Endodermal cell (in vitro differentiated cells): ENCODE data around the gene ACAA2. TPM values are rescaled to one million over a fixed set of nuclear protein-coding genes. Genes with fewer than 3 reads are reported as not detected.

Source experiments
- DNase-seq: peaks from one replicate; pipeline ENCODE4 v3.0.0-alpha.2; 2017
- H3K27ac ChIP-seq: 2 replicates; pipeline ENCODE4 v1.5.1; 2013; ENCODE audit warnings: mild to moderate bottlenecking, low read depth, low read length, moderate library complexity
- H3K27me3 ChIP-seq: 2 replicates; pipeline ENCODE4 v1.6.1; 2013; ENCODE audit warnings: mild to moderate bottlenecking, low read length, moderate library complexity; ENCODE audit not compliant: insufficient read depth, control insufficient read depth, poor library complexity, severe bottlenecking
- H3K36me3 ChIP-seq: 2 replicates; pipeline ENCODE4 v1.7.0; 2013; ENCODE audit warnings: mild to moderate bottlenecking, low read length, moderate library complexity; ENCODE audit not compliant: control insufficient read depth, insufficient read depth
- H3K4me1 ChIP-seq: one replicate; pipeline ENCODE4 v1.7.0; 2013; ENCODE audit warnings: low read length; ENCODE audit not compliant: control insufficient read depth, insufficient read depth
- H3K4me3 ChIP-seq: 2 replicates; pipeline ENCODE4 v1.5.1; 2013; ENCODE audit warnings: mild to moderate bottlenecking, low read length, moderate library complexity
- H3K9ac ChIP-seq: 2 replicates; pipeline ENCODE4 v1.6.1; 2013; ENCODE audit warnings: mild to moderate bottlenecking, low read length, moderate library complexity; ENCODE audit not compliant: poor library complexity, severe bottlenecking; ENCODE audit errors: extremely low read depth
- H3K9me3 ChIP-seq: 2 replicates; pipeline ENCODE4 v1.6.1; 2013; ENCODE audit warnings: mild to moderate bottlenecking, low read length, moderate library complexity; ENCODE audit not compliant: control insufficient read depth
- H3K27ac Mint-ChIP-seq: 2 replicates; pipeline ENCODE4 v1.8.0; 2020; ENCODE audit warnings: mixed read lengths
- H3K27me3 Mint-ChIP-seq: 2 replicates; pipeline ENCODE4 v1.8.0; 2021; ENCODE audit warnings: mild to moderate bottlenecking, mixed read lengths; ENCODE audit not compliant: insufficient read depth
- H3K36me3 Mint-ChIP-seq: 2 replicates; pipeline ENCODE4 v1.8.0; 2020; ENCODE audit warnings: low read depth, mixed read lengths
- H3K4me1 Mint-ChIP-seq: 2 replicates; pipeline ENCODE4 v1.8.0; 2020; ENCODE audit warnings: mixed read lengths
- H3K4me3 Mint-ChIP-seq: 2 replicates; pipeline ENCODE4 v1.8.0; 2020; ENCODE audit warnings: mild to moderate bottlenecking, moderate library complexity, mixed read lengths
- H3K9me3 Mint-ChIP-seq: 2 replicates; pipeline ENCODE4 v1.8.0; 2020; ENCODE audit warnings: mild to moderate bottlenecking, mixed read lengths
- CTCF ChIP-seq: fragments of 200-600 bp; sonication (generic); conservative IDR thresholded peaks from 2 replicates; pipeline ENCODE4 v1.5.0; 2021; ENCODE audit warnings: antibody characterized with exemption, mild to moderate bottlenecking
- WGBS, 2 experiments: methylation state at CpG; one replicate each; pipeline versions ENCODE4 v1.1.5 to v1.1.7; 2013; ENCODE audit warnings: missing lambda C conversion rate in 2 of 2, mixed read lengths in 1 of 2; ENCODE audit not compliant: insufficient coverage in 1 of 2, insufficient read length in 1 of 2; 5-methylcytosine and 5-hydroxymethylcytosine counted together
- total RNA-seq, 2 donors: library from RNA; stranded (reverse); fragmentation: NEBNext Ultra II Directional in 1 of 2; extraction: Animal tissue kit (Norgen Biotek cat#: 25700) in 1 of 2; gene quantifications; 2 replicates in 1 of 2; 3 replicates in 1 of 2; pipeline ENCODE4 v1.2.1, GENCODE V29; 2021

Gene ACAA2
- total RNA-seq, 2 donors from 2014 or later: 128 to 131 TPM

GRCh38 chr18:49767111-49768050 lies 46.0 kb downstream of the ACAA2 start:
- TF ChIP-seq CTCF: no peak
- DNase-seq: no peak
- Mint-ChIP-seq H3K9me3 (no peaks in the 10 kb centered on the region), H3K27me3 (peaks cover 3% of the 10 kb centered on the region), H3K27ac (no peak overlapping the region), H3K4me3 (no peak overlapping the region), H3K36me3 (no peaks in the 10 kb centered on the region), H3K4me1 (no peaks in the 10 kb centered on the region)
- no peak overlapping the region for H3K4me3 ChIP-seq
- H3K9me3 ChIP-seq: no peaks in the 10 kb centered on the region
- H3K9ac ChIP-seq: no peak overlapping the region
- no peaks in the 10 kb centered on the region for H3K36me3 ChIP-seq
- H3K27ac ChIP-seq: no peak overlapping the region
- H3K27me3 ChIP-seq: no peaks in the 10 kb centered on the region
- WGBS, 2 experiments: 75 to 80% methylated on average over 6 to 11 of the region's 11 CpGs
- H3K4me1 ChIP-seq: no peaks in the 10 kb centered on the region

- Histone ChIP-seq H3K4me3 (no peak overlapping the region), H3K4me1 (no peaks in the 10 kb centered on the region), H3K27ac (no peak overlapping the region), H3K27me3 (no peaks in the 10 kb centered on the region), H3K9ac (no peak overlapping the region), H3K36me3 (no peaks in the 10 kb centered on the region), H3K9me3 (no peaks in the 10 kb centered on the region)
- no peak overlapping the region for H3K27ac Mint-ChIP-seq
- WGBS, 2 experiments: 90 to 95% methylated on average over 3 to 4 of the region's 4 CpGs
- peaks cover 3% of the 10 kb centered on the region for H3K27me3 Mint-ChIP-seq
- TF ChIP-seq CTCF: no peak
- no peaks in the 10 kb centered on the region for H3K9me3 Mint-ChIP-seq
- no peak overlapping the region for H3K4me3 Mint-ChIP-seq
- no peaks in the 10 kb centered on the region for H3K4me1 Mint-ChIP-seq
- H3K36me3 Mint-ChIP-seq: no peaks in the 10 kb centered on the region
- DNase-seq: no peak
Observed at GRCh38 chr18:49766646-49767045, 46.7 kb downstream of the ACAA2 start.

- TF ChIP-seq CTCF: no peak
- Histone ChIP-seq H3K27ac (no peak overlapping the region), H3K4me1 (peaks cover 6% of the 10 kb centered on the region), H3K9ac (no peak overlapping the region), H3K9me3 (no peaks in the 10 kb centered on the region), H3K4me3 (no peak overlapping the region), H3K36me3 (no peaks in the 10 kb centered on the region), H3K27me3 (no peaks in the 10 kb centered on the region)
- no peak for DNase-seq
- H3K36me3 Mint-ChIP-seq: no peaks in the 10 kb centered on the region
- no peak overlapping the region for H3K4me3 Mint-ChIP-seq
- 74 to 94% methylated on average over 2 to 3 of the region's 3 CpGs for WGBS, 2 experiments
- H3K27ac Mint-ChIP-seq: no peak overlapping the region
- H3K4me1 Mint-ChIP-seq: peaks cover 8% of the 10 kb centered on the region
- H3K27me3 Mint-ChIP-seq: peaks cover 3% of the 10 kb centered on the region
- H3K9me3 Mint-ChIP-seq: no peaks in the 10 kb centered on the region
Observed at GRCh38 chr18:49764032-49764431, 49.3 kb downstream of the ACAA2 start.
